Activated effector memory CD4-positive, alpha-beta T cell treated with anti-CD3 and anti-CD28 coated beads, Interleukin-2, amount 50 U/mL, for 16 hours (primary cell): ENCODE results near the gene PPP1R16B.
"Not testable (repeated sequence)": the region's sequence is repeated elsewhere in the genome, so short reads cannot be mapped to it uniquely, and the experiment has no call there.

Experiments
- DNase-seq: peaks from one replicate; pipeline ENCODE4 v3.0.0-alpha.2; 2020

The PPP1R16B gene

GRCh38 chr20:38855356-38855755 is 49.9 kb downstream of the PPP1R16B start:
- no peak for DNase-seq

GRCh38 chr20:38856570-38856969 is 51.1 kb downstream of the PPP1R16B start:
- no peak for DNase-seq

GRCh38 chr20:38857703-38858102 is 52.2 kb downstream of the PPP1R16B start:
- DNase-seq, result no peak

GRCh38 chr20:38859070-38859690 is 53.7 kb downstream of the PPP1R16B start:
- DNase-seq, result peak; percentile 74

- not testable (repeated sequence) for DNase-seq
Measured at GRCh38 chr20:38859857-38860256, 54.4 kb downstream of the PPP1R16B start.

GRCh38 chr20:38861071-38861401 is 55.5 kb downstream of the PPP1R16B start:
- DNase-seq, result no peak

GRCh38 chr20:38862226-38862625 is 56.7 kb downstream of the PPP1R16B start:
- DNase-seq, result no peak

- peak; percentile 82 for DNase-seq
Measured at GRCh38 chr20:38863024-38863851, 57.7 kb downstream of the PPP1R16B start.

- no peak for DNase-seq
Measured at GRCh38 chr20:38864662-38865061, 59.2 kb downstream of the PPP1R16B start.

- DNase-seq, result no peak
Measured at GRCh38 chr20:38866265-38867061, 61.0 kb downstream of the PPP1R16B start.

- DNase-seq, result no peak
Measured at GRCh38 chr20:38867062-38867359, 61.5 kb downstream of the PPP1R16B start.

GRCh38 chr20:38870733-38871559 is 65.4 kb downstream of the PPP1R16B start:
- DNase-seq, result peak; percentile 84

GRCh38 chr20:38871560-38871953 is 66.1 kb downstream of the PPP1R16B start:
- DNase-seq, result no peak

GRCh38 chr20:38872036-38872435 is 66.5 kb downstream of the PPP1R16B start:
- peak; percentile 65 for DNase-seq

- DNase-seq, result peak; percentile 77
Measured at GRCh38 chr20:38872491-38873049, 67.1 kb downstream of the PPP1R16B start.

GRCh38 chr20:38873050-38873581 is 67.6 kb downstream of the PPP1R16B start:
- DNase-seq, result peak; percentile 92

- DNase-seq, result peak; percentile 71
Measured at GRCh38 chr20:38874460-38875174, 69.1 kb downstream of the PPP1R16B start.

- peak; percentile 78 for DNase-seq
Measured at GRCh38 chr20:38875175-38875993, 69.9 kb downstream of the PPP1R16B start.

GRCh38 chr20:38877483-38877882 is 72.0 kb downstream of the PPP1R16B start:
- DNase-seq, result peak; percentile 53

GRCh38 chr20:38878866-38879265 is 73.4 kb downstream of the PPP1R16B start:
- no peak for DNase-seq
